HUES6 (cell line): ENCODE measurements around the gene ANTXRL.
A peak's percentile ranks its signal among the peaks of the same experiment; 100 is the strongest.

ENCODE experiments used
- H3K27ac ChIP-seq: 2 replicates; pipeline ENCODE4 v1.7.0; 2013; ENCODE audit warnings: low read depth, mild to moderate bottlenecking, low read length, inconsistent platforms
- H3K27me3 ChIP-seq: 2 replicates; pipeline ENCODE4 v1.6.1; 2013; ENCODE audit warnings: low read length; ENCODE audit not compliant: control insufficient read depth, insufficient read depth
- H3K36me3 ChIP-seq: 2 replicates; pipeline ENCODE4 v1.6.1; 2013; ENCODE audit warnings: low read length; ENCODE audit not compliant: control insufficient read depth, insufficient read depth
- H3K4me1 ChIP-seq: 2 replicates; pipeline ENCODE4 v1.6.1; 2013; ENCODE audit warnings: low read length; ENCODE audit not compliant: control insufficient read depth, insufficient read depth
- H3K4me3 ChIP-seq: 2 replicates; pipeline ENCODE4 v1.5.1; 2013; ENCODE audit warnings: low read depth, low read length
- H3K9ac ChIP-seq: one replicate; pipeline ENCODE4 v1.6.1; 2013; ENCODE audit warnings: mild to moderate bottlenecking, low read length
- H3K9me3 ChIP-seq: 2 replicates; pipeline ENCODE4 v1.6.1; 2013; ENCODE audit warnings: low read depth, low read length; ENCODE audit not compliant: control insufficient read depth, insufficient read depth

The ANTXRL gene

DNA sequence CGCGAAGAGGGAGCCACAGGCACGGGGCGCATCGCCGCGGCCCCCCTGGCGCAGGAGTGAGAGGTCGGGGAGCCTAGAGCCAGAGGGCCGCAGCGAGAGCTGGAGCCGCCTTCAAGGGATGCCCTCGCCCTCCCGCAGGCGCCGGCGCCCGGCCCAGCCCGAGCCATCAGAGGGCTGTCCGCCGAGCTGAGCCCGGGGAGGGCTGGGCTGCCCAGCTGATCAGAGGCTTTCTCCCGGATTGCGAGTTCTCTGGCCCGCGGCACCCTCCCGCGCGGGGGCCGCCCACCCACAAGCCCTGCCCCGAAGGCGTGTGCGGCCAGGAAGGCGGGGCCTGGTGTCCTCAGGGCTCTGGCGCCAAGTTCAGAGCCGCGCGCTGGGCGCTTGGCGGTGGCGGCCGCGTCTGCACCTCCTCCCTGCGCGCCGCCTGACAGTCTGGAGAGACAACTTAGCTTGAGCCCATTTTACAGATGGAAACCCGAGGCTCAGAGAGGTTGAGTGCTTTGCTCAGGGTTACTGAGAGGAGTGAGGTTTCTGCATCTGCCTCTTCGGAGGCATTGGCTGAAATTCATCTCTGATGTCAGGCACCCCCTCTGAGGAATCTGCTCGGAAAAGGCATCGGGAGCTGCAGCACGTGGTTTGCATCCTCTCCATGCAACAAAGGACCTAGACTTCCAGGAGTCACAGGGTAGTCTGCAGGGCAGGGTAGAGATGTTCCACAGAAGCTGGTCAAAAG, 3.8 kb upstream of the ANTXRL start:
- H3K4me3 ChIP-seq, result peak overlapping the region; percentile 75
- H3K27ac ChIP-seq, result no peak overlapping the region
- peaks cover 15% of the 10 kb centered on the region; the same call in 1 of the 2 replicates for H3K4me1 ChIP-seq
- peaks cover 50% of the 10 kb centered on the region for H3K27me3 ChIP-seq
- no peaks in the 10 kb centered on the region for H3K36me3 ChIP-seq
- H3K9ac ChIP-seq, result peak overlapping the region; percentile 23
- no peaks in the 10 kb centered on the region for H3K9me3 ChIP-seq

DNA sequence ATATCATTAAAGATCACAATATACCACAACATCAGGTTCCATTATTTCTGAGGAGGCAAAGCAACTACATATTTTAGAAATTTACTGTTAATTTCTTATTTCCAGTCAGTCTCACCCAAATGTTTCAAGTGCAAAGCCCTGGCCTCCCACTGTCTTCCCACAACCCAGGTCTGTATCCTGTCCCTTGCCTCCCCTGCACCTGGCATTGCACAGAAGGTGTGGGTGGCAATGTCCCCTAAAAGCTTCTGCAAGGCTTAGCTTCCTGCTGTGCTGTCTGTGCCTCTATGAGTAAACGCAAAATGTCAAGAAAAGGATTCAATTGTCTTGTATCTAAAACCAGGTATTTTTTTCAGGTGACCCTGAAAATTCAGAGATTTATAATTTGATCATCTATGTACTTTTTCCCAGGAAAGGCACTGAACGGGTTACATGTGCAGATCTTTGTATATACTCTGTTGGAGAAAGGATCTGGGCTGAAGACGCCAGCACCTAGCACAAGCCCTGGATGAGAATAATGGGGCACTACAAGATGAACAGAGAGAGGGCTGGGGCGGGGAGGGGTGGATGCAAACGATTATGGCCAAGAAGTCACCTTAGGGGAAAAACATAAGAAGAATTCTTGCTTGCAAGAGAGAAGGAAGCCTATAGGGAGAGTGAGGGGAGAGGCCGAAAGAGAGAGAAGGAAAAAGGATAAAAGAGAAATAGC, 3.1 kb upstream of the ANTXRL start:
- H3K27me3 ChIP-seq, result peaks cover 50% of the 10 kb centered on the region
- H3K9me3 ChIP-seq, result no peaks in the 10 kb centered on the region
- H3K4me1 ChIP-seq, result peaks cover 17% of the 10 kb centered on the region; the same call in 1 of the 2 replicates
- H3K4me3 ChIP-seq, result peak overlapping the region; percentile 80
- peak overlapping the region; percentile 59 for H3K9ac ChIP-seq
- H3K27ac ChIP-seq, result no peak overlapping the region
- no peaks in the 10 kb centered on the region for H3K36me3 ChIP-seq

DNA sequence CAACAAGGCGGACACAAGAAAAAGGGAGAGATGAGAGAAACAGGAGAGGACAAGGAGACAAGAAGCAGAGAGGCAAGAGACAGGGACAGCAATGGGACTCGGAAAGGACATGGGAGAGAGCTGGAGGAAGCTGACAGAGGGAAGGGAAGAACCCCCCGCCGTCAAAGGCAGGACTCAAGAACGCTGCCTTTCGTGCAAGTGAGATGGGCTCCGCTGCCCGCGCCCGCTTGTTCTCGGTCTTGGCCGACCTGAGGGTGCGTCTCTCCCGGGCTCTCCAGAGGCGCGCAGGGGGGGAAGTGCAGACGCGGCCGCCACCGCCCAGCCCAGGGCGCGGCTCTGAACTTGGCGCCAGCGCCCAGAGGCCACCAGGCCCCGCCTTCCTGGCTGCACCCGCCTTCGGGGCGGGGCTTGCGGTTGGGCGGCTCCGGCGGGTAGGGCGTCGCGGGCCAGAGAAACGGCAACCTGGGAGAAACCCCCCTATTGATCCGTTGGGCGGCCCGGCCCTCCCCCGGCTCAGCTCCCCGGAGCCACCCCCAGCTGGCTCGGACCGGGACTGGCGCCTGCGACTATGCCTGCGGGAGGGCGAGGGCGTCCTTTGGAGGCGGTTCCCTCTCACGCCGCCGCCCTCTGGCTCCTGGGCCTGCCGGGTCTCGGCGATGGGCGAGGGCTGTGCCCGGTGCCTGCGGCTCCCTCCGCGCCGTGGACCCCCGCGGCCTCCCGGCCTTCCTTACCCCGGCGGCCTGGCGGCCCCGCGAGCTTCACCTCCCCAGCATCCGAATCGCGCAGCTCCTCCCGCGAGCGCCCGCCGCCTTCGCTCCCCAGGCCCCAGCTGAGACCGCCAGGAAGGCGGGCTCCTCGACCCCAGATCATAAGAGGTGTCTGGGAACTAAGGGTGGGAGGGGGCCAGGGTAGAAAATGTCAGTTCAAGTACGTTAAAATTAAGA, 2.2 kb upstream of the ANTXRL start:
- peaks cover 50% of the 10 kb centered on the region for H3K27me3 ChIP-seq
- H3K9ac ChIP-seq, result peak overlapping the region; percentile 64
- H3K9me3 ChIP-seq, result no peaks in the 10 kb centered on the region
- peaks cover 17% of the 10 kb centered on the region; the same call in 1 of the 2 replicates for H3K4me1 ChIP-seq
- no peak overlapping the region; the same call in 1 of the 2 replicates for H3K27ac ChIP-seq
- H3K4me3 ChIP-seq, result peak overlapping the region; percentile 80
- no peaks in the 10 kb centered on the region for H3K36me3 ChIP-seq

DNA sequence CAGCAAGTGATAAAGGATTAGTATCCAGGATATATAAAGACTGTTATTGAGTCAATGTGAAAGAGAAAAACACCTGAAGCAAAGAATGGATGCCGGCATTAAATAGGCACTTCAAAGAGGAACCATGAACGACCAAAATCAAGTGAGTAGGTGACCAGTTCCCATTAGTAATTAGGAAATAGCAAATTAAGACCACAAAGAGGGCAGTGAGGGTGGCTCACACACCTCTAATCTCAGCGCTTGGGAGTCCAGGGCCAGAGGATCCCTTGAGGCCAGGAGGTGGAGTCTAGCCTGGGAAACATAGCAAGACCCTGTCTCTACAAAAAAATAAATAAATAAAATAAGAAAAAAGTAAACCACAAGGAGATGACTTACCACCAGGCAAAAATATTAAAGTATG, 1.5 kb upstream of the ANTXRL start:
- Histone ChIP-seq H3K9ac (no peak overlapping the region), H3K27ac (no peak overlapping the region)

DNA sequence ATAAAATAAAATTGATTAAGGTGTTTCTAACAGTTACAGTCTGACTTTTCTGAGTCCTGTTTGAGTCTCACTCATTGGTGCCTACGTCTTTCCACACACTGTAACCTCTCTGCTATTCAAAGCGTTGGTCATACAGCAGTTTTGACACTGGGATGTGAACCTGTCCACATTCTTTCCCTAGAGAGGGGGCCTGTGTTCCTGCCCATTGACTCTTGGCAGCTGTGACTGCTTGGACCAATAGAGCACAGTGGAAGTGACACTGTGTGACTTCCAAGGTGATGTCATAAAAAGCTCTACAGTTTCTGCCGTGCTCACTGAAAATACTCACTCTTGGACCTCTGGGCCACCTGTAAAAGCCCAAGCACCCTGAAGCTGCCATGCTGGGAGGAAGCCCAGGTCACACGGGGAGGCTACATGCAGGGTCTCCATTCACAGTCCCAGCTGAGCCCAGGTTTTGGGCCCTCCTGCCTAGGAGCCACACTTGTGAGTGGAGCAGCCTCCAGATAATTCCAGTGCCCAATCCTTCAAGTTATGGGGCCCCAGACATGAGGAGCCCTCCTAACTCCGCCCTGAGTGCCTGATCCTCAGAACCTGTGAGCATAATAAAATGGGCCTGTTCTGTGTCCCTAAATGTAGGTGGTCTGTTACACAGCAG, 704 bp upstream of the ANTXRL start:
- Histone ChIP-seq H3K4me3 (no peak overlapping the region), H3K9ac (no peak overlapping the region), H3K36me3 (no peaks in the 10 kb centered on the region), H3K27ac (no peak overlapping the region), H3K27me3 (peaks cover 42% of the 10 kb centered on the region), H3K9me3 (no peaks in the 10 kb centered on the region), H3K4me1 (peaks cover 17% of the 10 kb centered on the region; the same call in 1 of the 2 replicates)

More for the DNA sequence above, 1.5 kb upstream of the ANTXRL start:
- no peaks in the 10 kb centered on the region for H3K9me3 ChIP-seq
- peaks cover 50% of the 10 kb centered on the region for H3K27me3 ChIP-seq
- peaks cover 17% of the 10 kb centered on the region; the same call in 1 of the 2 replicates for H3K4me1 ChIP-seq
- peak overlapping the region; percentile 80 for H3K4me3 ChIP-seq
- no peaks in the 10 kb centered on the region for H3K36me3 ChIP-seq

DNA sequence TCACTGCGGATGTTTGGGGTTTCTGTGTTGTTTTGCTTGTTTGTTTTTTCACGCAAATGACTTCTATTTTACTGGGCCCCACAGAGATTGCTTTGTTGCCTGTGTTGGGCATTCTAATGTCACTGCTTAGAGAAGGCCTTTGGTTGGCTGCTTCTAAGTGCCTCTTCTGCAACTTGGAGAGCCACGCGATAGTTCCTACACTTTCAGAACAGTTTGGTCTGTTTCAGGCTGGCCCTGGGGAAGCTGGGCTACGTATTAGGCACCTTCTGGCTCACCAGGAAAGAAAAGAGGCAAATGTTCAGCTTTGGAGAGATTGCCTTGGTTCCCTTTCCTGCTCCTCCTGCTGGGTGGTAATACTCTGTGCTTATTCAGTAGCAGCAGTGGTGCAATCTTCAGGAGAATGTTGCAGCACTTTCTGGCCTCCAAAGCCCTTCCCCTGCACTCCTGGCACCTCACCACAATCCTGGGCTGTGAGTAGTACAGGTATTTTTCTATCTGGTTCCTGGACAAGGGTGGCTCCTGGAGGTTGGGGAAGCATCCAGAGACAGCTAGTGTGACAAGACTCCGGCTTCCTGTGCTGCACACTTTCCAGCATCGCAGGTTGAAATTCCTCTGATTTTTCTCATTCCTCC, 1.2 kb downstream of the ANTXRL start:
- H3K36me3 ChIP-seq, result no peaks in the 10 kb centered on the region
- no peak overlapping the region for H3K4me3 ChIP-seq
- no peaks in the 10 kb centered on the region for H3K9me3 ChIP-seq
- peaks cover 31% of the 10 kb centered on the region for H3K4me1 ChIP-seq
- peaks cover 25% of the 10 kb centered on the region for H3K27me3 ChIP-seq
- H3K9ac ChIP-seq, result no peak overlapping the region
- no peak overlapping the region for H3K27ac ChIP-seq

DNA sequence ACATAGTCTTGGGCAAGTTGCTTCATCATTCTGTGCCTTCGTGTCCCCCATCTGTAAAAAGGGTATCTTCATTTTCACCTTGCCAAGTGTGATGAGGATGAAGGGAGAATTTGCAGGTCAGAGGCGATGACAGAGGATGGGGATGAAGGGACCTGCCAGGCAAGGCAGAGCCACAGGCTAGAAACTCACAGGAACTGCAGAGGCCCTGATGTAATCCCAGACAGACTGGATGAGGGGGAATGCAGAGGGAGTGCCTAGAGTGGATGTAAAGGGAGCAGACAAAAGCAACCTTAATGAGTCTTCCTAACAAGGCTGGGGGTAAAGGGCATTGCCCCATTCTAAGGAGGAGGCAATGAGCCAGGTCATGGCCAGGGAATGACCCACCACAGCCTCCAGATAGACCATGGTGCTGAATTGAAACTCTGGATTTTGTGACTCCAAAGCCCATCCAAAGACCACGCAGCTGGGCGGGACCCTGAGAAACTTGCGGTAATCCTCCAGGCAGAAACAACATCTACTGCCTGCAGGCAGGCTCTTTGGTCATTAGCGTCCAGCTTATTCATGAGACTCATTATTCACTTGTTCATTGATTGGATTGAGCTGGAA, 1.9 kb downstream of the ANTXRL start:
- H3K27me3 ChIP-seq, result peaks cover 18% of the 10 kb centered on the region
- H3K36me3 ChIP-seq, result no peaks in the 10 kb centered on the region
- no peak overlapping the region for H3K27ac ChIP-seq
- H3K4me1 ChIP-seq, result peaks cover 29% of the 10 kb centered on the region
- no peak overlapping the region for H3K4me3 ChIP-seq
- H3K9ac ChIP-seq, result no peak overlapping the region
- H3K9me3 ChIP-seq, result no peaks in the 10 kb centered on the region

DNA sequence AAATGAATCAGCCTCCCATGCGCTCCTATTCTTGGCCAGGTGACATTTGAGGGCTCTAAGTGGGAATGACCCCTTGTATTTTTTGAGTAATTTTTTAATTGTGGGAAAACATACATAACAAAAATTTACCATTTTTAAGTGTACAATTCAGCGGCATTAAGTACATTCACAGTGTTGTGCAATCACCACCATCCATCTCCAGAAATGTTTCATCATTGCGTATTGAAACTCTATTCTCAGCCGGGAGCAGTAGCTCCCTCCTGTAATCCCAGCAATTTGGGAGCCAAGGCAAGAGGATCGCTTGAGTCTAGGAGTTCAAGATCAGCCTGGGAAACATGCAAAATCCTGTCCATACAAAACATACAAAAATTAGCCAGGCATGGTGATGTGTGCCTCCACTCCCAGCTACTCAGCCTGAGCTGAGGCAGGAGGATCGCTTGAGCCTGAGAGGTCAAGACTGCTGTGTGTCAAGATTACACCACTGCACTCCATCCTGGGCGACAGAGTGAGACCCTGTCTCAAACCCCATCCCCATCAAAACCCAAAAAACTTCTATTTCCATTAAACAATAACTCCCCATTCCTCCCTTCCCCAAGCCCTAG, 2.5 kb downstream of the ANTXRL start:
- peaks cover 12% of the 10 kb centered on the region for H3K27me3 ChIP-seq
- no peaks in the 10 kb centered on the region for H3K9me3 ChIP-seq
- H3K27ac ChIP-seq, result no peak overlapping the region
- H3K4me1 ChIP-seq, result peaks cover 28% of the 10 kb centered on the region
- H3K9ac ChIP-seq, result no peak overlapping the region
- no peaks in the 10 kb centered on the region for H3K36me3 ChIP-seq
- no peak overlapping the region for H3K4me3 ChIP-seq

DNA sequence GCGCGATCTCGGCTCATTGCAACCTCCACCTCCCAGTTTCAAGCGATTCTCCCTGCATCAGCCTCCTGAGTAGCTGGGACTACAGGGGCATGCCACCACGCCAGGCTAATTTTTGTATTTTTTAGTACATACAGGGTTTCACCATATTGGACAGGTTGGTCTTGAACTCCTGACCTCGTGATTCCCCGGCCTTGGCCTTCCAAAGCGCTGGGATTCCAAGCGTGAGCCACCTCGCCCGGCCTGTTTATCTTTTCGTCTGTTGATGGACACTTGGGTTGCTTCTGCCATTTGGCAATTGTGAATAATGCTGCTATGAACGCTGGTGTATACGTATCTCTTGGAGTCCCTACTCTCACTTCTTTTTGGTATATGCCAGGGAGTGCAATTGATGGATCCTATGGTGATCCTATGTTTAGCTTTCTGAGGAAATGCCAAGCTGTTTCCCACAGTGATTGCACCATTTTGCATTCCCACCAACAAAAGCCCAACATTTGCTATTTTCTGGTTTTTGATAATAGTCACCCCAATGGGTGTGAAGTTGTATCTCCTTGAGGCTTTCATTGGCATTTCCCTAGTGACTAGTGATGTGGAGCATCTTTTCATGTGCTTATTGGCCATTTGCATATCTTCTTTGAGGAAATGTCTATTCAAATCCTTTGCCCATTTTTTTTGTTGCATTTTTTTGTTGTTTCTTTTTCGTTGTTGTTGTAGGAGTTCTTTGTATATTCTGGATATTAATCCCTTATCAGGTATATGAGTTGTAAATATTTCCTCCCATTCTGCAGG, 3.5 kb downstream of the ANTXRL start:
- no peak overlapping the region for H3K27ac ChIP-seq
- H3K9me3 ChIP-seq, result no peaks in the 10 kb centered on the region
- no peaks in the 10 kb centered on the region for H3K36me3 ChIP-seq
- H3K4me3 ChIP-seq, result no peak overlapping the region
- peaks cover 28% of the 10 kb centered on the region for H3K4me1 ChIP-seq
- peaks cover 7% of the 10 kb centered on the region for H3K27me3 ChIP-seq
- H3K9ac ChIP-seq, result no peak overlapping the region
